Keratinocyte (primary cell): ENCODE data around the gene FUOM. TPM values are rescaled to one million over a fixed set of nuclear protein-coding genes. Genes with fewer than 3 reads are reported as not detected.
"Not testable (repeated sequence)": the region's sequence is repeated elsewhere in the genome, so short reads cannot be mapped to it uniquely, and the experiment has no call there.

ENCODE experiments used
- DNase-seq: peaks from one replicate; pipeline ENCODE4 v3.0.0-alpha.2; 2011; ENCODE audit warnings: low read depth, missing footprints, low spot score
- FAIRE-seq: peaks from 2 replicates; lab custom pipeline; 2011; peaks lifted over from hg19 to GRCh38; lab: Jason Lieb, UNC
- H2AFZ ChIP-seq: 2 replicates; pipeline ENCODE4 v1.6.0; 2012; ENCODE audit warnings: low read length, control low read depth, inconsistent platforms; ENCODE audit not compliant: control insufficient read depth
- H3K27ac ChIP-seq: 2 replicates; pipeline ENCODE4 v1.5.1; 2011; ENCODE audit warnings: low read length; ENCODE audit not compliant: control insufficient read depth, insufficient read depth
- H3K27me3 ChIP-seq: 3 replicates; pipeline ENCODE4 v1.6.0; 2011; ENCODE audit warnings: low read length; ENCODE audit not compliant: control insufficient read depth, insufficient read depth; ENCODE audit errors: extremely low read depth
- H3K36me3 ChIP-seq, 2 experiments: 2 replicates in 1 of 2; 3 replicates in 1 of 2; pipeline ENCODE4 v1.5.1; 2011; ENCODE audit warnings: low read length in 2 of 2, mild to moderate bottlenecking in 1 of 2; ENCODE audit not compliant: control insufficient read depth in 2 of 2, insufficient read depth in 2 of 2; ENCODE audit errors: extremely low read depth in 1 of 2
- H3K4me1 ChIP-seq: 3 replicates; pipeline ENCODE4 v1.5.1; 2011; ENCODE audit warnings: low read length; ENCODE audit not compliant: control insufficient read depth, insufficient read depth; ENCODE audit errors: extremely low read depth
- H3K4me2 ChIP-seq: 3 replicates; pipeline ENCODE4 v1.6.0; 2011; ENCODE audit warnings: low read depth, low read length; ENCODE audit not compliant: control insufficient read depth, insufficient read depth; ENCODE audit errors: extremely low read depth
- H3K4me3 ChIP-seq, 3 experiments: fragments of 200-600 bp in 1 of 3; sonication (generic) in 1 of 3; 2 replicates in 2 of 3; 3 replicates in 1 of 3; pipeline ENCODE4 v1.5.1; 2011 to 2016; ENCODE audit warnings: low read length in 3 of 3, mild to moderate bottlenecking in 3 of 3, control low read depth in 2 of 3, inconsistent platforms in 1 of 3, low read depth in 1 of 3, mixed read lengths in 1 of 3, mixed run types in 1 of 3, moderate library complexity in 1 of 3; ENCODE audit not compliant: control insufficient read depth in 2 of 3, insufficient read depth in 2 of 3; ENCODE audit errors: extremely low read depth in 1 of 3
- H3K79me2 ChIP-seq: 2 replicates; pipeline ENCODE4 v1.6.0; 2012; ENCODE audit warnings: low read length; ENCODE audit not compliant: control insufficient read depth, insufficient read depth
- H3K9ac ChIP-seq: 3 replicates; pipeline ENCODE4 v1.6.0; 2011; ENCODE audit warnings: low read length; ENCODE audit not compliant: control insufficient read depth, insufficient read depth; ENCODE audit errors: extremely low read depth
- H3K9me1 ChIP-seq: 3 replicates; pipeline ENCODE4 v1.6.0; 2011; ENCODE audit warnings: low read length; ENCODE audit not compliant: control insufficient read depth, insufficient read depth; ENCODE audit errors: extremely low read depth
- H3K9me3 ChIP-seq: 2 replicates; pipeline ENCODE4 v1.5.1; 2012; ENCODE audit warnings: low read depth, low read length; ENCODE audit not compliant: control insufficient read depth
- H4K20me1 ChIP-seq: 3 replicates; pipeline ENCODE4 v1.6.0; 2011; ENCODE audit warnings: low read length; ENCODE audit not compliant: control insufficient read depth, insufficient read depth; ENCODE audit errors: extremely low read depth
- EZH2 ChIP-seq: IDR thresholded peaks from one replicate; pipeline ENCODE4 v1.6.1; 2012; ENCODE audit warnings: inconsistent platforms, mild to moderate bottlenecking, low read length, moderate library complexity
- dilution Hi-C: fragments of 300-500 bp; cut with MboI; formaldehyde crosslinking; loops from one replicate; pipeline ENCODE4 v1.7.0; 2020; ENCODE audit warnings: low sequenced_read_pairs; ENCODE audit not compliant: extremely low pct_ligation_motif_present
- polyA plus RNA-seq, 5 experiments: library from polyadenylated mRNA; depleted of rRNA in 3 of 5; stranded (reverse) in 3 of 5; stranded (forward) in 1 of 5; unstranded in 1 of 5; fragments of >200 nt; gene quantifications; 1 replicate in 1 of 5; 2 replicates in 3 of 5; 3 replicates in 1 of 5; pipeline versions ENCODE4 v1.2.1 to v1.2.3, GENCODE V29; 2011 to 2012; ENCODE audit warnings: missing spikeins in 2 of 5, low read depth in 1 of 5, low replicate concordance in 1 of 5
- TF ChIP-seq, protein P1 (sequence below), 3 experiments: IDR thresholded peaks in 1 of 3; conservative IDR thresholded peaks in 1 of 3; optimal IDR thresholded peaks in 1 of 3; 2 replicates in 2 of 3; 3 replicates in 1 of 3; pipeline versions ENCODE3 to v1.5.1; 2011; ENCODE audit warnings: low read length in 3 of 3, mild to moderate bottlenecking in 3 of 3, moderate library complexity in 2 of 3, control low read depth in 1 of 3, inconsistent platforms in 1 of 3; ENCODE audit not compliant: insufficient read depth in 2 of 3; ENCODE audit errors: extremely low read depth in 1 of 3

Gene FUOM
- polyA plus RNA-seq, 1 donor (not counting 4 experiments of a cell fraction or from before 2014, with no cell fraction given), result 11.3 TPM

GRCh38 chr10:133388236-133388972, 30.6 kb upstream of the FUOM start:
- Histone ChIP-seq H3K9me3 (no peaks in the 10 kb centered on the region), H3K4me3 (no peak overlapping the region), H4K20me1 (no peaks in the 10 kb centered on the region), H3K27me3 (no peaks in the 10 kb centered on the region), H3K27ac (no peak overlapping the region), H3K9ac (no peak overlapping the region), H3K36me3 (no peaks in the 10 kb centered on the region), H3K9me1 (no peaks in the 10 kb centered on the region), H3K4me2 (no peak overlapping the region), H3K4me1 (peaks cover 11% of the 10 kb centered on the region), H3K79me2 (no peaks in the 10 kb centered on the region), H2AFZ (no peak overlapping the region)
- DNase-seq (no peak), FAIRE-seq (no peak)
- TF ChIP-seq, protein P1, sequence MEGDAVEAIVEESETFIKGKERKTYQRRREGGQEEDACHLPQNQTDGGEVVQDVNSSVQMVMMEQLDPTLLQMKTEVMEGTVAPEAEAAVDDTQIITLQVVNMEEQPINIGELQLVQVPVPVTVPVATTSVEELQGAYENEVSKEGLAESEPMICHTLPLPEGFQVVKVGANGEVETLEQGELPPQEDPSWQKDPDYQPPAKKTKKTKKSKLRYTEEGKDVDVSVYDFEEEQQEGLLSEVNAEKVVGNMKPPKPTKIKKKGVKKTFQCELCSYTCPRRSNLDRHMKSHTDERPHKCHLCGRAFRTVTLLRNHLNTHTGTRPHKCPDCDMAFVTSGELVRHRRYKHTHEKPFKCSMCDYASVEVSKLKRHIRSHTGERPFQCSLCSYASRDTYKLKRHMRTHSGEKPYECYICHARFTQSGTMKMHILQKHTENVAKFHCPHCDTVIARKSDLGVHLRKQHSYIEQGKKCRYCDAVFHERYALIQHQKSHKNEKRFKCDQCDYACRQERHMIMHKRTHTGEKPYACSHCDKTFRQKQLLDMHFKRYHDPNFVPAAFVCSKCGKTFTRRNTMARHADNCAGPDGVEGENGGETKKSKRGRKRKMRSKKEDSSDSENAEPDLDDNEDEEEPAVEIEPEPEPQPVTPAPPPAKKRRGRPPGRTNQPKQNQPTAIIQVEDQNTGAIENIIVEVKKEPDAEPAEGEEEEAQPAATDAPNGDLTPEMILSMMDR (optimal IDR thresholded peaks at IDR 0.05 in 1 of 3, IDR thresholded peaks at IDR 0.05 in 1 of 3, conservative IDR thresholded peaks at IDR 0.05 in 1 of 3; ENCODE audit: extremely low read depth in 1 of 3, insufficient read depth in 2 of 3, low read length in 3 of 3), result no peak
- no peak for TF ChIP-seq EZH2
- dilution Hi-C loops, result no loop called here

DNA sequence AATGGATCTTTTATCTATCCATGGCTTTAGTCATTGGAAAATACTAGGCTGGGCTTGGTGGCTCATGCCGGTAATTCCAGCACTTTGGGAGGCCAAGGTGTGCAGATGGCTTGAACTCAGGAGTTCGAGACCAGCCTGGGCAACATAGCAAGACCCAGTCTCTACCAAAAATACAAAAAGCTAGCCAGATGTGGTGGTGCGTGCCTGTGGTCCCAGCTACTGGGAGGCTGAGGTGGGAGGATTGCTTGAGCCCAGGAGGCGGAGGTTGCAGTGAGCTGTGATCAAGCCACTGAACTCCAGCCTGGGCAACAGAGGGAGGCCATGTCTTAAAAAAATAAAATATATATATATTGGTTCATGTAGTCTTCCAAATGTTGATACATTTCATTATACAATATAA, 29.1 kb upstream of the FUOM start:
- H3K9me1 ChIP-seq, H3K4me3 ChIP-seq, DNase-seq, H4K20me1 ChIP-seq, H3K36me3 ChIP-seq, H3K9ac ChIP-seq, H2AFZ ChIP-seq, H3K79me2 ChIP-seq, dilution Hi-C loops, H3K9me3 ChIP-seq, H3K4me2 ChIP-seq, FAIRE-seq, H3K27ac ChIP-seq, H3K27me3 ChIP-seq: not testable (repeated sequence)
- H3K4me1 ChIP-seq, result peaks cover 11% of the 10 kb centered on the region

DNA sequence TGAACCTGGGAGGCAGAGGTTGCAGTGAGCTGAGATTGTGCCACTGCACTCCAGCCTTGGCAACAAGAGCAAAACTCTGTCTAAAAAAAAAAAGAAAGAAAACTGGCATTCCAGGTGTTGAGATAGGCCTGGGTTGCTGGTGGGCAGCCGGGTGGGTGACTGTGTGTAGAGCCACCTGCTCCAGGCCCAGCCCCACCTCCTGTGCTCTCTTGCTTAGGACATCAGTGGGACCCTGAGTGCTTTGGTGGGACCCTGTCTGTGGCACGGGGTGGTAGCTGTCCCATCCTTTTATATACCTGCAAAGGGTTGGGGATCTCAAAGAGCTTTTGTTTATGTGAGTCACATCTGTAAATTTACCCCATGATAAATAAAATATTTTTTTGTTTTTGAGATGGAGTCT, 27.4 kb upstream of the FUOM start:
- Histone ChIP-seq H3K4me2 (no peak overlapping the region), H3K9ac (no peak overlapping the region), H2AFZ (no peak overlapping the region), H3K9me1 (no peaks in the 10 kb centered on the region), H3K27me3 (no peaks in the 10 kb centered on the region), H3K36me3 (no peaks in the 10 kb centered on the region), H4K20me1 (no peaks in the 10 kb centered on the region), H3K27ac (no peak overlapping the region), H3K9me3 (no peaks in the 10 kb centered on the region), H3K79me2 (no peaks in the 10 kb centered on the region), H3K4me1 (peaks cover 1% of the 10 kb centered on the region), H3K4me3 (no peak overlapping the region)
- no peak for DNase-seq
- FAIRE-seq, result no peak
- no peak for TF ChIP-seq EZH2
- dilution Hi-C loops, result no loop called here
